ENCODE results near the gene SPECC1. TPM values are rescaled to one million over a fixed set of nuclear protein-coding genes. Genes with fewer than 3 reads are reported as not detected.

The SPECC1 gene
- polyA plus RNA-seq, 1 experiment, result 13.0 TPM

DNA sequence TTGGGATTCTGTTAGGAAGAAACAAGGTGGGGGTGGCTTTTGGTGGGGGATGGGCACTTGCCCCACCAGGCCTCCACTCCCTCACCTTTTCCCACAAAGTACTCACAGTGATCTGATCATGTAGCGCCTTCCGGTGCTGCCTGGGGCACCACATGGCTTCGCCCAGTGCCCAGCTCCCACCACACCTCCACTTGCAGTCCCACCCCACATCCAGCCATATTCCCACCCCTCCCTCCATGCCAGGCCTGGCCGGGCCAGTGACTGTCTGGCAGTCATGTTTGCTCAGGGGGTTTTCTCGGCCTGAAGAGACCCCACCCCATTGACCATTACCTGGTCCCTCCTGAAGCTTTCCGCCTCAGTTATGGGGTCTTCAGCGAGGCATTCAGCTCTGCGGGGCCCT is 201.5 kb downstream of the SPECC1 start:
- no peak for DNase-seq (ENCODE audit: low read depth)
- no peaks in the 10 kb centered on the region for H3K36me3 ChIP-seq (ENCODE audit: control insufficient read depth, insufficient read depth, low read length)
- POLR2A ChIA-PET, result no interaction called here
- TF ChIP-seq, protein P1, sequence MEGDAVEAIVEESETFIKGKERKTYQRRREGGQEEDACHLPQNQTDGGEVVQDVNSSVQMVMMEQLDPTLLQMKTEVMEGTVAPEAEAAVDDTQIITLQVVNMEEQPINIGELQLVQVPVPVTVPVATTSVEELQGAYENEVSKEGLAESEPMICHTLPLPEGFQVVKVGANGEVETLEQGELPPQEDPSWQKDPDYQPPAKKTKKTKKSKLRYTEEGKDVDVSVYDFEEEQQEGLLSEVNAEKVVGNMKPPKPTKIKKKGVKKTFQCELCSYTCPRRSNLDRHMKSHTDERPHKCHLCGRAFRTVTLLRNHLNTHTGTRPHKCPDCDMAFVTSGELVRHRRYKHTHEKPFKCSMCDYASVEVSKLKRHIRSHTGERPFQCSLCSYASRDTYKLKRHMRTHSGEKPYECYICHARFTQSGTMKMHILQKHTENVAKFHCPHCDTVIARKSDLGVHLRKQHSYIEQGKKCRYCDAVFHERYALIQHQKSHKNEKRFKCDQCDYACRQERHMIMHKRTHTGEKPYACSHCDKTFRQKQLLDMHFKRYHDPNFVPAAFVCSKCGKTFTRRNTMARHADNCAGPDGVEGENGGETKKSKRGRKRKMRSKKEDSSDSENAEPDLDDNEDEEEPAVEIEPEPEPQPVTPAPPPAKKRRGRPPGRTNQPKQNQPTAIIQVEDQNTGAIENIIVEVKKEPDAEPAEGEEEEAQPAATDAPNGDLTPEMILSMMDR (IDR thresholded peaks at IDR 0.05; ENCODE audit: insufficient read depth, low read depth, low read length), result no peak
- no peak overlapping the region for H3K4me3 ChIP-seq (ENCODE audit: low read depth, low read length)
- no peaks in the 10 kb centered on the region for H3K27me3 ChIP-seq (ENCODE audit: control insufficient read depth, insufficient read depth, low read length)
- CTCF ChIA-PET, result interaction anchor here (1.7 kb wide), 1 partner anchor 16 kb away, joined by 10 read pairs; no protein-coding TSS in a partner anchor

DNA sequence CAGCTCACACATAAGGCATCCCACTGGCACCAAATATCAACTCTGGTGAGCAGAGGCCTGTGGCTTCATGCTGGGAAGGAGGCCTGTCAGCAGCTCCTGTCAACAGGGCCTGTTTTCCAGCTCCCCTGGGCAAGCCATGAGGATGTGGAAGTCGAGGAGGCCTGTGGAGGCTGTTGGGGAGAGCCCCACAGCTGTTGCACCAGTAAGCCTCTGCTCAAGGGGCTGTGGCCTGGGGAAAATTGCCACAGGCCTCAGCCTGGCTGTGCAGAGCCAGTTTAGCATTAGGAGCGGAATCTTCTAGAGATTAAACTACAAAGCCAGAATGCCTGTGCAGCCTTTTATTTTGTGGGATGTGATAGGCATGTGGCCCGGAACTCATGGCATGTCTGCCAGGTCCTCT is 202.1 kb downstream of the SPECC1 start:
- ChIA-PET CTCF (interaction anchor here (1.7 kb wide), 1 partner anchor 15 kb away, joined by 10 read pairs; no protein-coding TSS in a partner anchor), POLR2A (no interaction called here)
- Histone ChIP-seq H3K27me3 (ENCODE audit: control insufficient read depth, insufficient read depth, low read length) (no peaks in the 10 kb centered on the region), H3K4me3 (ENCODE audit: low read depth, low read length) (no peak overlapping the region), H3K36me3 (ENCODE audit: control insufficient read depth, insufficient read depth, low read length) (no peaks in the 10 kb centered on the region)
- TF ChIP-seq, protein P1 (IDR thresholded peaks at IDR 0.05; ENCODE audit: insufficient read depth, low read depth, low read length), result no peak
- DNase-seq (ENCODE audit: low read depth), result no peak

DNA sequence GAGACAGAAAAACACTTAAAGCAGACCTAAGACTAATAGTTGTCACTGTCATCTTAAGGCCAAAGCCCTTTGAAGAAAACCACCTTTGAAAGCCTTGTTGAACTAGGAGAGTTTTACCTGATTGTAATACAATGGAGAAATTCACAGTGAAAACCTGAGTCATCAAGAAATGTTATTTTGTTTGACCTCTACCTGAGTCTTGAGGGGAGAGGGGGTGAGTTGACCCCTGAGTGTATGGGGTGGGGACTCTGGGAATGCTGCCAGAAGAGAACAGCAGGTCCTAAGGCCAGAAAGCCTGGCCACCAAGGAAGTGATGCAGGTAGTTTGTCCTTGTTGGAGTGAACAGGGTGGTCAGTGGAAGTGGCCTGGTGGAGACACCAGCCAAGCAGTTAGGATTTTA is 204.3 kb downstream of the SPECC1 start:
- ChIA-PET CTCF (interaction anchor here (1.1 kb wide), 1 partner anchor 91 kb away, joined by 3 read pairs; no protein-coding TSS in a partner anchor), POLR2A (no interaction called here)
- no peak overlapping the region for H3K4me3 ChIP-seq (ENCODE audit: low read depth, low read length)
- DNase-seq (ENCODE audit: low read depth), result no peak
- TF ChIP-seq, protein P1 (IDR thresholded peaks at IDR 0.05; ENCODE audit: insufficient read depth, low read depth, low read length), result no peak
- H3K36me3 ChIP-seq (ENCODE audit: control insufficient read depth, insufficient read depth, low read length), result no peaks in the 10 kb centered on the region
- no peaks in the 10 kb centered on the region for H3K27me3 ChIP-seq (ENCODE audit: control insufficient read depth, insufficient read depth, low read length)

DNA sequence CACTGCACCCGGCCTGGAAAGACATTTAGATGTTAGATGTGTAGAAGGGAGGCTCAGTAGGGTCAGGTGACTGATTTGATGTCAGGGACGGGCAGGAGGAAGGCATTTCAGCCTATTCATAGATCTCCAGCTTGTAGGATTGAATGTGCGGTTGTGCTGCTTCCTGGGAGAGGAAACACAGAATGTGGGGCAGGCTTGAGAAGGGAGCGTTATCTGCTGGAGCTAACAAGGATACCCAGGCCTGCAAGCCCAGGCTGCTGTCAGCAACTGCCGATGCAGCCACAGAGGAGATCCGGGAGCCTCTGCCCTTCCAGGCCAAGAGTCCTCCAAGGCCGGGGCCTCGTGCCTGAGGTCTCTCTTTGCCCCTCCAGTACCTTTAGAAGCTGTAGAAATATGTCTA is 205.6 kb downstream of the SPECC1 start:
- no peak for DNase-seq (ENCODE audit: low read depth)
- no peaks in the 10 kb centered on the region for H3K27me3 ChIP-seq (ENCODE audit: control insufficient read depth, insufficient read depth, low read length)
- POLR2A ChIA-PET, result no interaction called here
- no peak overlapping the region for H3K4me3 ChIP-seq (ENCODE audit: low read depth, low read length)
- TF ChIP-seq, protein P1 (IDR thresholded peaks at IDR 0.05; ENCODE audit: insufficient read depth, low read depth, low read length), result no peak
- CTCF ChIA-PET, result no interaction called here
- H3K36me3 ChIP-seq (ENCODE audit: control insufficient read depth, insufficient read depth, low read length), result no peaks in the 10 kb centered on the region

DNA sequence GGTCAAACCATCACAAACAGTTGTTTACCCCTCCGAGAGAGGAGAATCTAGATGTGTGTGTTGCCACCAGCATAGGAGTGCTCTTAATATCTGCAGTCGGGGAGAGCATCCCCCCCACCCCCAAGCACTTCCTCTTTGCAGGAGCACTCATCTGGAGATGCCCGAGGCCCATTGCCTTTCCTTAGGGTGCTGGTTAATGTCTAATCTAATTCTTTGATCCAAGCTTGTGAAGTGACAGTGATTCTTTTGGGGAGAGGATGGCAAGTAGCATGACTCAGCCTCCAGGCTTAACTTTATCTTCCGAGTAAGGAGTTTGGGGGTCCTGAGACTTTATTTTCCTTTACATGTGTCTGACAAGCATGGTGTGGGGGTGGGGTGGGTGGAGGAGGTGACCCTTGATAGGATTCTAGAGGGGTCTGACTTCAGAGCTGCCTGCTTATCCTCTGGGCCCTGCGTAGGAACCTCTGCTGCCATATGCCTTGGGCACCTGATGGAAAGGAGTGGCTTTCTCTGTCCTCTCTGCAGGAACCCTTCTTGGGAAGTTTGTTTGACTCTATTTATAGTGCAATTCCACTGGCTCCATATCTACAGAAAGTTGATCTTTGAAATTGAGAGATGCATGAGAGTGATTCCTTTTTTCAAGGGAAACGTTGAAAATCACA is 207.1 kb downstream of the SPECC1 start:
- Histone ChIP-seq H3K36me3 (ENCODE audit: control insufficient read depth, insufficient read depth, low read length) (no peaks in the 10 kb centered on the region), H3K27me3 (ENCODE audit: control insufficient read depth, insufficient read depth, low read length) (no peaks in the 10 kb centered on the region), H3K4me3 (ENCODE audit: low read depth, low read length) (no peak overlapping the region)
- no peak for DNase-seq (ENCODE audit: low read depth)
- ChIA-PET POLR2A (no interaction called here), CTCF (interaction anchor here (0.9 to 1.7 kb wide), 3 partner anchors 10 to 29 kb away, joined by 3 to 6 read pairs (median 3); no protein-coding TSS in a partner anchor)
- TF ChIP-seq, protein P1 (IDR thresholded peaks at IDR 0.05; ENCODE audit: insufficient read depth, low read depth, low read length), result no peak
